Measurements from ENCODE around the gene CD300E.

DNA sequence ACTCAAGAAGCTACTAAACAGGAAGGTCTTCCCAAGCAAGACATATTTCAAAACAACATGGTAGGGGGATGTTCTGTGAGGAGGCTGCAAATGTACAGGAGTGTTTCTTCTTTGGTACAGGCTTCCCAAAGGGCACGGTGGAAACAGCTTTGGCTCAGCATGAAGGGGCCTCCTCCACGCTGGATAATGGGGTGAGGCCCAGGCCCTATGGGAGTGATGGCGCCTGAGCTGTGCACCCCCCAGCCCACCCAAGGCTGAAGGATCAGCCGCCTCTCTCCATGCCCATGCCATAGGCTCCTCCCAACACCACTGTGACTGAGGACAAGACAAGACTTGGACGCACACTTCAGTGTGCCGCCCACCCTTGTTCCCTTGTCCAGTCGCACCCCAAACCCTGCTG, 6.8 kb downstream of the CD300E start:
- TF ChIP-seq, protein P1, sequence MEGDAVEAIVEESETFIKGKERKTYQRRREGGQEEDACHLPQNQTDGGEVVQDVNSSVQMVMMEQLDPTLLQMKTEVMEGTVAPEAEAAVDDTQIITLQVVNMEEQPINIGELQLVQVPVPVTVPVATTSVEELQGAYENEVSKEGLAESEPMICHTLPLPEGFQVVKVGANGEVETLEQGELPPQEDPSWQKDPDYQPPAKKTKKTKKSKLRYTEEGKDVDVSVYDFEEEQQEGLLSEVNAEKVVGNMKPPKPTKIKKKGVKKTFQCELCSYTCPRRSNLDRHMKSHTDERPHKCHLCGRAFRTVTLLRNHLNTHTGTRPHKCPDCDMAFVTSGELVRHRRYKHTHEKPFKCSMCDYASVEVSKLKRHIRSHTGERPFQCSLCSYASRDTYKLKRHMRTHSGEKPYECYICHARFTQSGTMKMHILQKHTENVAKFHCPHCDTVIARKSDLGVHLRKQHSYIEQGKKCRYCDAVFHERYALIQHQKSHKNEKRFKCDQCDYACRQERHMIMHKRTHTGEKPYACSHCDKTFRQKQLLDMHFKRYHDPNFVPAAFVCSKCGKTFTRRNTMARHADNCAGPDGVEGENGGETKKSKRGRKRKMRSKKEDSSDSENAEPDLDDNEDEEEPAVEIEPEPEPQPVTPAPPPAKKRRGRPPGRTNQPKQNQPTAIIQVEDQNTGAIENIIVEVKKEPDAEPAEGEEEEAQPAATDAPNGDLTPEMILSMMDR (IDR thresholded peaks at IDR 0.05): no peak
- TF ChIP-seq POLR2A (IDR thresholded peaks at IDR 0.05) (no peak), EP300 (IDR thresholded peaks at IDR 0.05) (no peak)
